Activated T-helper 17 cell treated with anti-CD3 and anti-CD28 coated beads, Interleukin-2, amount 50 U/mL, for 72 hours (primary cell): ENCODE data around the gene MR1. TPM values are rescaled to one million over a fixed set of nuclear protein-coding genes. Genes with fewer than 3 reads are reported as not detected.
A peak's percentile ranks its signal among the peaks of the same experiment; 100 is the strongest.
"Not testable (repeated sequence)": the region's sequence is repeated elsewhere in the genome, so short reads cannot be mapped to it uniquely, and the experiment has no call there.

Experiments
- ATAC-seq: fragments of 150-1000 bp; cut with Tn5 transposase; replicated peaks from 2 replicates; pipeline ENCODE4 v1.10.0; 2021; ENCODE audit warnings: mild to moderate bottlenecking, moderate library complexity
- H3K27ac Mint-ChIP-seq: one replicate; pipeline ENCODE4 v1.8.0; 2022; ENCODE audit warnings: mixed read lengths
- H3K27me3 Mint-ChIP-seq: one replicate; pipeline ENCODE4 v1.8.0; 2022; ENCODE audit warnings: mixed read lengths
- H3K36me3 Mint-ChIP-seq: one replicate; pipeline ENCODE4 v1.8.0; 2022; ENCODE audit warnings: low read depth, mild to moderate bottlenecking, mixed read lengths
- H3K4me1 Mint-ChIP-seq: one replicate; pipeline ENCODE4 v1.8.0; 2022; ENCODE audit warnings: mixed read lengths
- H3K4me3 Mint-ChIP-seq: one replicate; pipeline ENCODE4 v1.8.0; 2022; ENCODE audit warnings: mild to moderate bottlenecking, mixed read lengths
- H3K9me3 Mint-ChIP-seq: one replicate; pipeline ENCODE4 v1.8.0; 2022; ENCODE audit warnings: mixed read lengths
- total RNA-seq, 2 donors: library from RNA; stranded (reverse); gene quantifications; one replicate each; pipeline ENCODE4 v1.2.3, GENCODE V29; 2022

The MR1 gene
- total RNA-seq, 2 donors from 2014 or later, result 21.9 to 26.1 TPM

DNA sequence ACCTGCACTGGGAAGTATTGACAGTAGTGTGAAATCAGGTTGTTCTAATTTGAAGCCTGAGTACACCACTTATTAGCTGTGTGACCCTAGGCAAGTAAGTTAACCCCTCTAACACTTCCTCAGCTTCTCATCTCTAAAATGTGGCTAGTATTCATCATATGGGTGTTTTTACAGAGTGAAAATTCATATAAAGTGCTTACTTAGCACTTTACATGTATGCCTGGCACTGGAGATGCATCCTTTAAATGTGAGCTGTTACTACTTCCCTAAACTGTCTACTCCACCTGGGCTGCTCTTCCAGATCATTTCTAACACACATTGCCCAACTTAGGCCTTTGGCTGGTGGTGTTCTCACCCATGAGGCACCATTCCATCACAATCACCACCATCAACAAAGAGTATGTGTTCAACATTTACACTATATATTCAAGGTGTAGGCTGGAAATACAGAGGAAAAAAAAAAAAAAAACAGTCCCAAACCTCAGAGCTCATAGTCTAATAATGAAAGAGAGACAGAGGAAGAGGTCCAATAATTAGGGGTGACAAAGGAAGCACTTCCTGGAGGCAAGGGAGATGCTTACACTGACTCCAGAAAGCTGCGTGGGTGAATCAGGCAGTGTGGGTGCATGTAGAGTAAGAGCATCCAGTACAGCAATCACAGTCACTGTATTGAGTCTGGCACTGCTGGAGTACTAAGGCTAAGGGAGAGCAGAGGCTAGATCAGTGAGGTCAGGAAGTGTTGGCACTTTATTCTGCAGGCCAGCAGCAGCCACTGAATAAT is 14.7 kb upstream of the MR1 start:
- Mint-ChIP-seq H3K4me1 (peaks cover 22% of the 10 kb centered on the region), H3K27me3 (no peaks in the 10 kb centered on the region), H3K27ac (peak overlapping the region; percentile 2), H3K9me3 (no peaks in the 10 kb centered on the region), H3K36me3 (peaks cover 57% of the 10 kb centered on the region), H3K4me3 (peak overlapping the region; percentile 95)
- peak; percentile 27 for ATAC-seq

DNA sequence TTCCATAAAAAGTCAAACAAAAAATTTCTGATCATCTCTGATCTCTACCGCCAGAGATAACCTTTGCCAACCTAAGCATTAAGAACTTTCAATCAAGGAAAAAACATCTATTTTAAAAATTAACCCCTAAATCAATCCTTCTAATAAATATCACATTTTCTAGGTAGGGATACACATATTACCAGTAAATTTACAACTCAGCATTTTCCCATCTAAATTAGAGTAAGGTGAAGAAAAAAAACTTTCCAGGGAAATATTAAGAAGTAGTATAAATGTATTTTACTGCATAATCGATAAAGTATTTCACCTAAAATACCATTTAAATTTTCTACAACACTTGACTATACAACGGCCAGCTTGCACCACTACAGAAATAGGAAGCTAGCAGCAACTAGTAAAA is 12.6 kb upstream of the MR1 start:
- Mint-ChIP-seq H3K36me3 (peaks cover 57% of the 10 kb centered on the region), H3K27ac (peak overlapping the region; percentile 97), H3K4me3 (peak overlapping the region; percentile 95), H3K9me3 (no peaks in the 10 kb centered on the region), H3K27me3 (no peaks in the 10 kb centered on the region), H3K4me1 (peaks cover 22% of the 10 kb centered on the region)
- no peak for ATAC-seq

DNA sequence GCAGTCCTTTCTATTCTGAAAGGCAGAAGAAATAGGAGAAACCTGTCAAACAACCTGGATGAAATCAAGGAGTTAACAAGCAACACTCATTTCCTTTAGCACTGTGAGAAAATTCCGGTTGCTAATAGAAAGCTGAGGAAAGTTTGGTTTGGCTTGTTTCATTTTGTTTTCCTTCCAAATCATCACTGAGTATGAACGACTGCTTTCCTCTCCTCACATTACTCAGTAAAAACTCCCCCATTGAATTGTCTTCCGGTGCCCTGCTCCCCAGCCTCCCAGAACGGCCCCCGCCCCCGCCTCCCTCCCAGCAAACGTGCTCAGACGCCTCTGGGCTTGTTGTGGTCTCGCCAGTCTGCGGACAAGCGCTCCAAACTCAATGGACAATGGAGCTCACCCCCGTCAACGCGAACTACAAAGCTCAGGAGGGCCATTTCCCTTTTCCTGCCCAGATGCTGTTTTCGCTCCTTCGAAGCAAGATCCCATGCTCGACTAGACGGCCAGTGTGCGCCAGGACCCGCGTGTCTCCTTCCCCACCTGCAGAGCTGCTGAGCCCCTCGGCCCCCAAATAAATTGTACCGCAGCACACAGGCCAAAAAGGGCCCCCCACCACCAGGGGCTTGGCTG is 11.9 kb upstream of the MR1 start:
- ATAC-seq, result peak; percentile 69
- no peaks in the 10 kb centered on the region for H3K27me3 Mint-ChIP-seq
- H3K36me3 Mint-ChIP-seq, result peaks cover 57% of the 10 kb centered on the region
- H3K9me3 Mint-ChIP-seq, result no peaks in the 10 kb centered on the region
- H3K4me3 Mint-ChIP-seq, result peak overlapping the region; percentile 95
- peak overlapping the region; percentile 97 for H3K27ac Mint-ChIP-seq
- H3K4me1 Mint-ChIP-seq, result peaks cover 22% of the 10 kb centered on the region

DNA sequence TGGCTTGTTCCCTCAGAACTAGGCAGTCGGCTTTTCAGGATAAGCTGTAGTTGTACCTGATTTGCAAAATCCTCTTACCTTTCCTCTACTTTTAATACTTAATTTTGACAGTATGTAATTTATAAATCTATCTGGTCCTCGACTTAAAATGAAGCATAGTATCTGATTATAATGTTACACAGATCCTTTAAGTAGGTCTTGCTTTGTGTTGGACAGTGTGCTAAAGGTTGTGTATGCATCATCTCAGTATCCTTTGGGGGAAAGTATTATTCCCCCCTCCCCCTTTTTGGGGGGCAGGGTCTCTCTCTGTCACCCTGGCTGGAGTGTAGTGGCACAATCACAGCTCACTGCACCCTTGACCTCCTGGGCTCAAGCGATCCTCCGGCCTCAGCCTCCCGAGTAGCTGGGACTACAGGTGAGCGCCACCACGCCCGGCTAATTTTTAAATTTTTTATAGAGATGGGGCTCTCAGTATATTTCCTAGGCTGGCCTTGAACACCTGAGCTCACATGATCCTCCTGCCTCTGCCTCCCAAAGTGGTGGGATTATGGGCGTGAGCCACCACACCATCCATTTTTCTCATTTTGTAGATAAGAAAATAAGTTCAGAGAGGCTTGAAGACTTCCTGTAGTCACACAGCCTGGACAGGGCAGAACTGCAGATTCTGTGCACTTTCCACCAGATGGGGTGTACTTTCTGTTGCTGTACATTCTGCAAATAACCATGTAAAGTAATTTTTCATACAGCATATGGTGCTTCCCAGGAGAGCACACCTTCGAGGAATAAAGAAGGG is 10.3 kb upstream of the MR1 start:
- no peaks in the 10 kb centered on the region for H3K27me3 Mint-ChIP-seq
- H3K27ac Mint-ChIP-seq, result peak overlapping the region; percentile 97
- H3K4me1 Mint-ChIP-seq, result peaks cover 16% of the 10 kb centered on the region
- no peak for ATAC-seq
- H3K9me3 Mint-ChIP-seq, result no peaks in the 10 kb centered on the region
- H3K36me3 Mint-ChIP-seq, result peaks cover 44% of the 10 kb centered on the region
- H3K4me3 Mint-ChIP-seq, result peak overlapping the region; percentile 95

DNA sequence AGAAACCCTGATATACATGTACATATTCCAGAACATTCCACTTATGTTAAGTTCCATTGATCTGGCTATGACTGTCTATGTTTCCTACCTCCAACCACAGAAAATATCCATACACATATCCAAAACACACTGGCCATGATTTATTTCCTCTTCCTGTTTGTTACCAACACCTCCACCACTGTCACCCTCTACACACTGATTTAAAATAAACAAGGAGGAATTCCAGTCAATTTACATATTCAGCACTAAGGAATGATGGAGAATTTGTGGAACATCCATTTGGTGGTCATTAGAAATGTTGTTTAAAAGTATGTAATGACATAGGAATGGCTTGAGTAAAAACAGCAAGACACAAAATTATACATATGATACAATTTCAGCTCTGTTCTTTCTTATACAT is 5.6 kb upstream of the MR1 start:
- Mint-ChIP-seq H3K4me3 (no peak overlapping the region), H3K9me3 (no peaks in the 10 kb centered on the region), H3K27me3 (no peaks in the 10 kb centered on the region), H3K27ac (no peak overlapping the region), H3K4me1 (peaks cover 6% of the 10 kb centered on the region), H3K36me3 (peaks cover under 1% of the 10 kb centered on the region)
- ATAC-seq, result no peak

DNA sequence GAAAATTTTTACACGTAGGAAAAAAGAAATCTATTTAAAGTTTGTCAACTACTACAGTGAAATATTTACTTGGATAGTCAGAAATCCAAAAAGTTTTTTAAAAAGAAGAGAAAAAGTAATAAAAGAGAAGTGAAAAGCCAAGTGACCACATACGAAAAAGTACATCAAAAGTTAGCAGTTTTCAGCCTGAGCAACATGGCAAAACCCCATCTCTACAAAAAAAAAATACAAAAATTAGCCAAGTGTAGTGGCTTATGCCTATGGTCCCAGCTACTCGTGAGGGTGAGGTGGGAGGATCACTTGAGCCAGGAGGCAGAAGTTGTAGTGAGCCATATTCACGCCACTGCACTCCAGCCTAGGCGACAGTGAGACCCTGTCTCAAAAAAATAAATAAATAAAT is 5.2 kb upstream of the MR1 start:
- Mint-ChIP-seq H3K4me3 (no peak overlapping the region), H3K9me3 (no peaks in the 10 kb centered on the region), H3K27me3 (no peaks in the 10 kb centered on the region), H3K27ac (no peak overlapping the region), H3K36me3 (no peaks in the 10 kb centered on the region), H3K4me1 (peaks cover 8% of the 10 kb centered on the region)
- no peak for ATAC-seq

DNA sequence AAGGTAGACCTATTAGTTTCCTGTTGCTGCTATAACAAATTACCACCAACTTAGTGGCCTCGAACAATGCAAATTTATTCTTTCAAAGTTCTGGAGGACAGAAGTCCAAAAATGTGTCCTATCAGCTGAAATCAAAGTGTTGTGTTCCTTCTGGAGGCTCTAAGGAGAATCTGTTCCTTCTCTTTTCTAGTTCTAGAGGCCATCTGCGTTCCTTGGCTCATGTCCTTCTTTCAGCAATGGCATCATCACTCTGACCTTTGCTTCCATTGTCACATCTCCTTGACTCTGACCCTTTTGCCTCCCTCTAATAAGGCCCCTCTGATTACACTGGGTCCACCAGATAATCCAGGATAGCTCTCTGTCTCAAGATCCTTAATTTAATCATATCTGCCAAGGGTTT is 1.2 kb upstream of the MR1 start:
- Mint-ChIP-seq H3K27me3 (no peaks in the 10 kb centered on the region), H3K4me1 (peaks cover 34% of the 10 kb centered on the region), H3K9me3 (no peaks in the 10 kb centered on the region), H3K4me3 (peak overlapping the region; percentile 96), H3K36me3 (peaks cover 13% of the 10 kb centered on the region), H3K27ac (peak overlapping the region; percentile 84)
- ATAC-seq, result no peak

DNA sequence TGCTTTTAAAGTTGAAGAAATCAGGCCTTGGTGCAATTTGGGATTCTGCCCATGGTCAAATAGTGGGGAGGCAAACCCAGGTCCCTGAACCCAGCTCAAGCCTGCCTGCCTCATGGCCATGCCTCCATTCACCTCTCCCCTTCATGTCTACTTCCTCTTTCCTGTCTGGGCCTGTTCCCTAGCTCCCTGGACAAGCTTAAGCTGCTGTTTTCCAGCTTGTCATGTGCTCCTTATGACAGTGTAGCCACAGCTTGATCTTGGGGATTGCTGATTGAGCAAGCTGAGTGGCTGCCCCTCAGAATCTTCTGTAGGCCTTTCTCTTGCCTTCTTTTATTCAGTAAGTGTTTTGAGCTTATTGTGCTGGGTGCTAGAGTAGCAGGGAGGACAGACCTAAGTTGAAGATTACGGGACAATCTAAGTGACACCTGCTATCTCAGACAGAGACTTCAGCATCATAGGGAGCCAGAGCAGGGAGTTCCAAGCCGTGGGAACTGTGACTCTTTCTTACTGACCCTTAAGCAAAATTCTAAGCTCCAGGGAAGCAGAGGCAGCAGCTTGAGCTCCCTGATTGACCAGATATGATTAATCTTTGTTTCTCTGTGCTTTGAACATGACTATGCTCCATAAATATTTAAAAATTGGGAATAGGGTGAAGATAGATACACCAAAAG is 520 bp upstream of the MR1 start:
- Mint-ChIP-seq H3K4me1 (peaks cover 41% of the 10 kb centered on the region), H3K4me3 (peak overlapping the region; percentile 96)

DNA sequence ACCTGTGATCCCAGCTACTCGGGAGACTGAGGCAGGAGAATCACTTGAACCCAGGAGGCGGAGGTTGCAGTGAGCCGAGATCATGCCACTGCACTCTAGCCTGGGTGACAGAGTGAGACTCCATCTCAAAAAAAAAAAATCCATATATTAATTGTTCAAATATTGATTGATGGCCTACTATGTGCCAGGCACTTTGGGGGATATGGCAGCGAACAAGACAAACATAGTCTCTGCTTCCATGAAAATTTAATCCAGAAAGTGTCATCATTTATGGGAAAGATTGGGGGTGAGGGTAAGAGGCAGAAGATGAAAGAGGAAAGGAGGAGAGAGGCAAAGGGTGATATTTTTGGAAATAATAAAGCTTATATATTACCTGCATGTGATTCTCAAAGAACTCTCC is 1.4 kb downstream of the MR1 start:
- H3K9me3 Mint-ChIP-seq, ATAC-seq, H3K27ac Mint-ChIP-seq, H3K27me3 Mint-ChIP-seq: not testable (repeated sequence)
- peaks cover 44% of the 10 kb centered on the region for H3K4me1 Mint-ChIP-seq
- H3K4me3 Mint-ChIP-seq, result peak overlapping the region; percentile 96
- H3K36me3 Mint-ChIP-seq, result peaks cover 32% of the 10 kb centered on the region

More for the DNA sequence above, 520 bp upstream of the MR1 start:
- Mint-ChIP-seq H3K36me3 (peaks cover 21% of the 10 kb centered on the region), H3K27ac (peak overlapping the region; percentile 84), H3K27me3 (no peaks in the 10 kb centered on the region), H3K9me3 (no peaks in the 10 kb centered on the region)
- ATAC-seq, result peak; percentile 45

DNA sequence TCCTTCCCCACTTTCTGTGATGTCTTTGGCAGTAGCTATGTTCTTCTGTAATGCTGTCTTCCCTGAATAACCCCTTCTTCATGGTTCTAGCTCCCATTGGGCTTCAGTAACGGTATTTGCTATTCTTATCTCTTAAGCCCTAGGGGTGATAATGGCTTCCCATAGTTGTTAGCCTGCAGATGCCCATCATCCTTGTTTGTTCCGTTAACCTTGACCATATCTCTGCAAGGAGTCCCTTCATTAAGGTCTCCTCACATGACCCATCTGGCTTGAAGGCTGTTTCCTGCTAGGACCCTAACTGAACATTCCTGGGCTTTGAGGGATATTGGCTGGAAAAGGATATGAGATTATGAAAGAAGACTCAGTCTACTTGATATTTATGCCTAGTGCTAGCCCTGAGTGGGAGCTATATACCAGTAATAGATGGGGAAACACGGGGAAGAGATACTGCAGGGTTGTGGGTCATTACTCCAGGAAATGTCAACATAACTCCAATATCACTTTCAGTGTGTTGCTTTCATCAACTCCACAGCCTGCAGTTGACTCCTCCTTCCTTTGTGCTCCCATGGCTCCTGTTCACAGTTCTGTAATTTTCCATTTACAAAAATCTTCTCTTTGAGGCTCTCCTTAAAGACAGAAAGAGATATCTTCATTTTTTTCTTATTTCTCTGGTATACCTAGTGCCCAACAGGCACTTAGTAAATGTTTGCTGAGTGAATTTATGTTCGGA is 2.5 kb downstream of the MR1 start:
- Mint-ChIP-seq H3K27me3 (no peaks in the 10 kb centered on the region), H3K4me3 (peak overlapping the region; percentile 96), H3K4me1 (peaks cover 44% of the 10 kb centered on the region), H3K27ac (peak overlapping the region; percentile 20), H3K36me3 (peaks cover 37% of the 10 kb centered on the region), H3K9me3 (no peaks in the 10 kb centered on the region)
- no peak for ATAC-seq

DNA sequence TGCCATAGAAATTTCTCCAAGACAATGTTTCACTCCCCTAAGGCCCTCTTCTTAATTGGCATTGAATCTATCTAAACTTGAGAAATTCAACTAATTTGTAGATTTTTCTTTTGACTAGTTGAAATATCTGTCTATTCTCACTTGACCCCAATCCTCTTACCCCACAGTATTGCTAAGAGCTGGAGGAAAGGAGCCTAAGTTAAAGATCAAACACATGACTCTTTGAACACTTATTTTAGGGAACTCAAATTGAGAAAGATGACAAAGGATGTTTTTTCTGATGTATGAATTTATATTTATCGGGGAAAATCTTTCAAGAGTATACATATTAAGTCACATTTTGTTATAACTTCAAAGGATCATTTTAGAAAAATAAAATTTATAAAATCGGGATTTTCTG is 3.6 kb downstream of the MR1 start:
- peaks cover 49% of the 10 kb centered on the region for H3K4me1 Mint-ChIP-seq
- peaks cover 45% of the 10 kb centered on the region for H3K36me3 Mint-ChIP-seq
- ATAC-seq, result no peak
- no peak overlapping the region for H3K27ac Mint-ChIP-seq
- no peaks in the 10 kb centered on the region for H3K9me3 Mint-ChIP-seq
- H3K27me3 Mint-ChIP-seq, result no peaks in the 10 kb centered on the region
- peak overlapping the region; percentile 96 for H3K4me3 Mint-ChIP-seq

DNA sequence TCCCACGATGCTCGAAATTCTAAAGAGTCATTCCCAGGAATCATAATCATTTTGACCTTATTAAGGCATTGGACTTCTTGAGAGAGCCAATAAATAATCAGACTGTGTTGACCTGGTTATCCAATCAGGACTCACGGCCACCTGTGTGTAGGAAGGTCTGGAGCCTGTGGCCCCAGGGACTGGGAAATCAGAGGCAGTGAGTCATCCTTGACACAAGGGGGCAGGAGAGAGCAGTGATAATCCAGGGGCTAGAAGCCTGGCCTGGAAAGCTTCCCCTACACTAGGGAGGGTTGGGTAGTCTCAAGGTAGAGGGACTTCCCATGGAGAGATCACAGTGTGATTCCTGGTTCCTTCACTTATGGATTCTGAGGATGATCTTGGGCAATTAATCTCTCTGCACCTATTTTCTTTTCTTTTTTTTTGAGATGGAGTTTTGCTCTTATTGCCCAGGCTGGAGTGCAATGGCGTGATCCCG is 4.7 kb downstream of the MR1 start:
- no peaks in the 10 kb centered on the region for H3K27me3 Mint-ChIP-seq
- peaks cover 40% of the 10 kb centered on the region for H3K4me1 Mint-ChIP-seq
- no peak overlapping the region for H3K27ac Mint-ChIP-seq
- H3K4me3 Mint-ChIP-seq, result peak overlapping the region; percentile 96
- peaks cover 50% of the 10 kb centered on the region for H3K36me3 Mint-ChIP-seq
- ATAC-seq, result peak; percentile 54
- H3K9me3 Mint-ChIP-seq, result no peaks in the 10 kb centered on the region

DNA sequence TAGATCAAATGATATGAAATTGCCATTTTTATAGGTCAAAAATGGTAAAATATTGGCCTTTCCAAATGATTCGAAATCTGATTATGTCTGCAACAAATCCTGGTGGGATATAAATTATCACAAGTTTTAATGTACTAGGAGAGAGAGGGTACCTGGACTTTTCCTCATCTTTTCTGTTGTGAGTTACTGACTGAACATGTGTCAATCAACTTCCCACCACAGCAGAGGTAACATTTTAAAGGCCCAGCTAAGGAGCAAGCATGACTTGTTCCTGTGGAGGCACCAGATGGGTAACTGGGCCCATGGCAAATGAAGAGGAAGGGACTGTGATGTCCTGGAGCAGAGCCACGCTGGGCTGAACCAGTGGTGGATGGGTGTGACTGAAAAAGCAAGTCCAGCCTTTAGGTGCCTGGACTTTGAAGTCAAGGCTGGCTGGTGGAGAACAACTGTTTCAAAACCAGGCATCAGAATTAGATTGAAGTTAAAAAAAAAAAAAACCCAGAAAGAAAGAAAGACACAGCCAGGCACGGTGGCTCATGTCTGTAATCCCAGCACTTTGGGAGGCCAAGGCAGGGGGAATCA is 6.6 kb downstream of the MR1 start:
- Mint-ChIP-seq H3K27me3 (no peaks in the 10 kb centered on the region), H3K27ac (peak overlapping the region; percentile 72), H3K4me1 (peaks cover 43% of the 10 kb centered on the region)

More for the DNA sequence above, 6.6 kb downstream of the MR1 start:
- Mint-ChIP-seq H3K9me3 (no peaks in the 10 kb centered on the region), H3K4me3 (no peak overlapping the region), H3K36me3 (peaks cover 63% of the 10 kb centered on the region)
- no peak for ATAC-seq
